ENCODE measurements around the gene PEDS1. TPM values are rescaled to one million over a fixed set of nuclear protein-coding genes. Genes with fewer than 3 reads are reported as not detected.
A peak's percentile ranks its signal among the peaks of the same experiment; 100 is the strongest.

The PEDS1 gene
- total and polyA plus RNA-seq, 2 of the 13 experiments (the other 11 are each of a cell fraction or from before 2014, with no cell fraction given), result 30.5 to 93.9 TPM

GRCh38 chr20:50115591-50116367, 37.7 kb downstream of the PEDS1 start (continued):
- TF ChIP-seq ZMYM3 (CRISPR knock-in tag; IDR thresholded peaks at IDR 0.05), result peak; percentile 71
- no peak for TF ChIP-seq NONO (IDR thresholded peaks at IDR 0.05)
- TF ChIP-seq NONO (CRISPR knock-in tag; conservative IDR thresholded peaks at IDR 0.05), result peak; percentile 71; the same call in 1 of the 2 replicates
- no peak for TF ChIP-seq NFE2 (CRISPR knock-in tag; IDR thresholded peaks at IDR 0.05)
- TF ChIP-seq SOX13 (IDR thresholded peaks at IDR 0.05), result no peak
- TF ChIP-seq SOX13 (CRISPR knock-in tag; conservative IDR thresholded peaks at IDR 0.05 in 1 of 2, IDR thresholded peaks at IDR 0.05 in 1 of 2), result peak in 1 of 2 experiments; percentile 37; a peak in 1 of 4 replicates
- no peak for TF ChIP-seq GTF3A (CRISPR knock-in tag; conservative IDR thresholded peaks at IDR 0.05)
- no peak for TF ChIP-seq ZBTB40 (IDR thresholded peaks at IDR 0.05)
- TF ChIP-seq ZBTB40 (CRISPR knock-in tag; IDR thresholded peaks at IDR 0.05), result peak; percentile 70; the same call in 1 of the 2 replicates
- TF ChIP-seq ETV5 (CRISPR knock-in tag; IDR thresholded peaks at IDR 0.05; ENCODE audit: borderline replicate concordance), result peak; percentile 83; the same call in 1 of the 2 replicates
- peak; percentile 46; the same call in 1 of the 2 replicates for TF ChIP-seq ATF6 (CRISPR knock-in tag; conservative IDR thresholded peaks at IDR 0.05)
- TF ChIP-seq ZNF563 (CRISPR knock-in tag; IDR thresholded peaks at IDR 0.05), result no peak
- peak; percentile 100 for TF ChIP-seq THAP11 (CRISPR knock-in tag; IDR thresholded peaks at IDR 0.05)
- TF ChIP-seq ZNF143 (CRISPR knock-in tag; IDR thresholded peaks at IDR 0.05), result peak; percentile 100
- TF ChIP-seq BATF2 (CRISPR knock-in tag; IDR thresholded peaks at IDR 0.05), result no peak
- no peak for TF ChIP-seq ZFAT (CRISPR knock-in tag; conservative IDR thresholded peaks at IDR 0.05)
- TF ChIP-seq RXRB (CRISPR knock-in tag; IDR thresholded peaks at IDR 0.05; ENCODE audit: borderline replicate concordance), result peak; percentile 65; the same call in 1 of the 2 replicates

All from HepG2 (cell line).